Measurements from ENCODE around the gene FAM107B. TPM values are rescaled to one million over a fixed set of nuclear protein-coding genes. Genes with fewer than 3 reads are reported as not detected.

The FAM107B gene
- total and polyA plus RNA-seq, 2 of the 4 experiments (the other 2 are of a cell fraction) = 26.4 to 27.1 TPM

GRCh38 chr10:14470920-14471319, 303.8 kb downstream of the FAM107B start:
- Histone ChIP-seq H2AFZ (replicated peaks; ENCODE audit: low read length, poor library complexity) (no peak overlapping the region), H3K23ac (ENCODE audit: low read depth, low read length) (no peak overlapping the region), H4K91ac (ENCODE audit: insufficient read depth, low read depth, low read length) (no peak overlapping the region), H4K8ac (ENCODE audit: low read depth in 2 of 2, low read length in 2 of 2) (no peak overlapping the region), H3K9me1 (ENCODE audit: insufficient read depth, low read length) (no peaks in the 10 kb centered on the region), H3K9ac (ENCODE audit: low read depth, low read length) (no peak overlapping the region), H2BK5ac (ENCODE audit: low read depth, low read length, poor library complexity, severe bottlenecking) (no peak overlapping the region), H3K4me1 (ENCODE audit: control insufficient read depth, insufficient read depth, low read length) (peaks cover 6% of the 10 kb centered on the region), H3K14ac (replicated peaks; ENCODE audit: low read depth, low read length) (no peak overlapping the region), H3K4me2 (ENCODE audit: low read depth, low read length) (no peak overlapping the region), H3K27me3 (ENCODE audit: control insufficient read depth, insufficient read depth, low read length) (peaks cover 3% of the 10 kb centered on the region; the same call in 1 of the 2 replicates), H3K27ac (ENCODE audit: insufficient read depth, low read length) (no peak overlapping the region), H3K18ac (ENCODE audit: low read depth, low read length) (no peak overlapping the region), H3K4ac (ENCODE audit: low read depth, low read length) (no peak overlapping the region), H4K5ac (ENCODE audit: low read depth, low read length) (no peak overlapping the region), H3K56ac (ENCODE audit: extremely low read depth, insufficient read depth, low read length) (no peak overlapping the region), H3K4me3 (ENCODE audit: insufficient read depth, low read depth, low read length) (no peak overlapping the region), H2BK120ac (ENCODE audit: low read depth, low read length) (no peak overlapping the region), H3K79me1 (ENCODE audit: low read depth in 1 of 2, low read length in 2 of 2) (no peaks in the 10 kb centered on the region), H2AK5ac (ENCODE audit: low read depth, low read length) (no peak overlapping the region), H3K9me3 (ENCODE audit: control insufficient read depth, insufficient read depth, low read length) (no peaks in the 10 kb centered on the region), H2BK20ac (ENCODE audit: low read depth, low read length) (no peak overlapping the region), H2BK15ac (ENCODE audit: low read depth, low read length) (0 out of 3 replicates have a peak overlapping the region, but pooled peaks have one; percentile 17), H4K20me1 (ENCODE audit: insufficient read depth, low read length) (no peaks in the 10 kb centered on the region), H3K36me3 (ENCODE audit: control insufficient read depth, insufficient read depth, low read length) (no peaks in the 10 kb centered on the region), H2AK9ac (replicated peaks; ENCODE audit: low read depth, low read length, poor library complexity) (no peak overlapping the region)
- no TSS peak for BruUV-seq (replicated peaks)
- in situ Hi-C loops (cut with MboI; ENCODE audit: low sequenced_read_pairs) = loop anchor here (5.0 kb wide), 1 partner anchor 269 kb away; no protein-coding TSS in a partner anchor
- DNase-seq = no peak
- ChIA-PET POLR2A (ENCODE audit: unreplicated experiment) (no interaction called here), CTCF (no interaction called here)
- TF ChIP-seq MAFK (IDR thresholded peaks at IDR 0.05; ENCODE audit: low read depth, low read length) = no peak
- TF ChIP-seq RCOR1 (IDR thresholded peaks at IDR 0.05; ENCODE audit: insufficient replicate concordance, low read length) = no peak
- TF ChIP-seq ELK1 (IDR thresholded peaks at IDR 0.05; ENCODE audit: borderline replicate concordance, low read depth, low read length) = no peak
- no peak for TF ChIP-seq MAZ (IDR thresholded peaks at IDR 0.05; ENCODE audit: borderline replicate concordance, low read depth, low read length)
- TF ChIP-seq USF2 (IDR thresholded peaks at IDR 0.05; ENCODE audit: low read depth, low read length) = no peak
- no peak for TF ChIP-seq CTCF (conservative IDR thresholded peaks at IDR 0.05; ENCODE audit: low read depth, low read length)
- no peak for TF ChIP-seq BHLHE40 (IDR thresholded peaks at IDR 0.05; ENCODE audit: low read depth, low read length)
- no peak for TF ChIP-seq CHD1 (IDR thresholded peaks at IDR 0.05; ENCODE audit: low read depth, low read length)
- TF ChIP-seq NFE2L2 (IDR thresholded peaks at IDR 0.05; ENCODE audit: low read depth, low read length) = no peak
- TF ChIP-seq MXI1 (IDR thresholded peaks at IDR 0.05; ENCODE audit: borderline replicate concordance, low read depth, low read length) = no peak
- no peak for TF ChIP-seq POLR2A (IDR thresholded peaks at IDR 0.05; ENCODE audit: low read depth, low read length)
- TF ChIP-seq FOS (IDR thresholded peaks at IDR 0.05; ENCODE audit: low read depth, low read length) = no peak
- intact Hi-C loops (cut with micrococcal nuclease) = loop anchor here (10.0 kb wide), 2 partner anchors 166 to 856 kb away; no protein-coding TSS in a partner anchor
- dilution Hi-C loops (cut with HindIII; ENCODE audit: low sequenced_read_pairs, unreplicated experiment) = no loop called here
- no peak for ATAC-seq (ENCODE audit: low read depth)
- WGBS, 2 experiments (ENCODE audit: extremely low coverage in 2 of 2, insufficient read length in 1 of 2) = no CpG with 5 or more reads among the region's 6 CpGs

Data from IMR-90 (cell line).